GM18499 (cell line): Measurements from ENCODE around the gene HYOU1.
"Not testable (repeated sequence)": the region's sequence is repeated elsewhere in the genome, so short reads cannot be mapped to it uniquely, and the experiment has no call there.

Experiments
- ATAC-seq: cut with Tn5 transposase; IDR thresholded peaks from one replicate; pipeline ENCODE4 v1.9.1; 2021; ENCODE audit warnings: moderate number of reproducible peaks; ENCODE audit not compliant: insufficient read depth, unreplicated experiment

Gene HYOU1

DNA sequence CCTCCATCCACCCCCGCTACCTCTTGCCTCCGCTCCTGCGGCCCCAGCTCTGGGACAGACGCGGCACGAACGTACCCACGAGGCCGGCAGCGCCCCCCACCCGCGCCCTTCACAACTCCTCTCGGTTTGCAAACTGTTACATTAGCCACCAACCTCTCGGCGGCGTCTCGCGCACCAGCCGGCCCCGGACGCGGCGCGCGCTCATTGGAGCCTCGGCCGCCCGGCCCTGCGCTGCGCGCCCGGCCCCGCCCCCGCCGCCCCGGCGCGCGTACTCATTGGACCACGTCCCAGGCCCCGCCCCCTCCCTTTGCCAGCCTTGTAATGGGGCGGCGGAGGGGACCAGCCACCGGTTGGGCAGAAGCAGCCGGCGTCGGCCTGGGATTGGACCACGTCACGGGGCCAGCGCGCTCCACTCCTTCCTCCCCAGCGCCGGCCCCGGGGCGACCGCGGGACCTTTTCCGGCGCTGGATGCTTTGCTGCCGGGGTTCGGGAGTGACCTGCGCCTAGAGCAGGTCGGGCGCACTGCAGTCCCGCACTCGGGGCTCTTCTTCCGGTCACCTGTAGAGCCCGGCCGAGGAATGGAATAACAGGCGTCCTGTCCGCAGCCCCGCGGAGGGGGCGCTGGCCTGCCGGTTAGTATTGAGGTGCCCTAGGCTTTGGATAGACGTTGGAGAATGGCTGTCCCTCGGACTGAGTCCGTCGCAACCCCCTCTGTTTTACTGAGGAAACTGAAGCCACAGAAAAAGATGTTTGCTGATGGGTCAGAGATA, at the start of gene HYOU1:
TSS of gene HYOU1 (minus strand) at position 206 of the 770 bp plus-strand sequence. CDS start 1,045 bp downstream, outside the sequence.
- peak; percentile 47 for ATAC-seq

GRCh38 chr11:119103793-119104192, 46.8 kb upstream of the HYOU1 start:
- ATAC-seq = no peak

DNA sequence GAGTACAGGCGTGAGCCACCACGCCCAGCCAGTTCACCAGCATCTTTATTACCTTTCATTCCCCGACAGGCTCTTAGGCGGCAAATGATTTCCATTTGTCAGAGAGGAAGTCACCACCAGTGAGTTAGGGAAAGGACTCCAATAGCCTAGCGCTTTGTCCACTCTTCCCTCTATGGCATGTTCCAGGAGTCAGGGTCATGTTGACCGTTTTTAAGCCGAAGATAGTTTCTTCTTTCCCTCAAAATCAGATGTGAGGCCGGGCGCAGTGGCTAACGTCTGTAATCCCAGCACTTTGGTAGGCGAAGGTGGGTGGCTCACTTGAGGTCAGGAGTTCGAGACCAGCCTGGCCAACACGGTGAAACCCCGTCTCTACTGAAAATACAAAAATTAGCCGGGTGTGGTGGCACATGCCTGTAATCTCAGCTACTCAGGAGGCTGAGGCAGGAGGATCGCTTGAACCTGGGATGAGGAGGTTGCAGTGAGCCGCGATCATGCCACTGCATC, 46.2 kb upstream of the HYOU1 start:
- ATAC-seq = not testable (repeated sequence)

DNA sequence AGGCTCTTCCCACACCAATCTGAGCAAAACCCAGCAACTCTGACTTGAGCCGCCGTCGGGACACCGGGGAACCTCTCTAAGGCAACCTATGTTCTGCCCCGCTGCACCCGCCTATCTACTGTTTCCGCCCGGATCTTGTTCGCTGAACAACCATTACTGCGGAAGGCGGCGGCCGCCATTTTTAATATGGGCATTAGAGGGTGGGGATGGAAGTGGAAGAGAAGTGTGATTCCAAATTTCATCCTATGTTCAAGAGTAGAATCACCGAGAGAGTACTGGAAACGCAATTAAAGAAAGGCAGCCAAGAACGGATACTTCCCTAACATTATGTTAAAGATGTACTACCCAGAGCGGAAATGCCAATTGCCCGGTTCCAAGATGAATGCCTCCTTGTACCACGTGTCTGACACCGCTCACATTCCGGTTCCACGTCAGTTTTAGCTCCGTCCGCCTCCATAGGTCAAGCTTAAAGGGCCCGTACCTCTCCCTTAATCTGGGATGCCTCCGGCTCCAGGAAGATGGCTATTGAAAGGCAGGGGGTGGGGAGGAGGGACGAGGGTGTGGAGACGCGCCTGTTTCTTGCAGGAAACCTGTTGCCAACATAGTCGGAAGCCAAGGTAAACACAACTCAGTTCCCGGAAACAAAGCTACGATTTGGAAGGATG, 44.9 kb upstream of the HYOU1 start, which contains the start of gene DPAGT1:
TSS of gene DPAGT1 (minus strand) at position 95 of the 665 bp plus-strand sequence. CDS start 198 bp downstream, outside the sequence.
- ATAC-seq = no peak

GRCh38 chr11:119100994-119101758, 44.2 kb upstream of the HYOU1 start:
- ATAC-seq = no peak

DNA sequence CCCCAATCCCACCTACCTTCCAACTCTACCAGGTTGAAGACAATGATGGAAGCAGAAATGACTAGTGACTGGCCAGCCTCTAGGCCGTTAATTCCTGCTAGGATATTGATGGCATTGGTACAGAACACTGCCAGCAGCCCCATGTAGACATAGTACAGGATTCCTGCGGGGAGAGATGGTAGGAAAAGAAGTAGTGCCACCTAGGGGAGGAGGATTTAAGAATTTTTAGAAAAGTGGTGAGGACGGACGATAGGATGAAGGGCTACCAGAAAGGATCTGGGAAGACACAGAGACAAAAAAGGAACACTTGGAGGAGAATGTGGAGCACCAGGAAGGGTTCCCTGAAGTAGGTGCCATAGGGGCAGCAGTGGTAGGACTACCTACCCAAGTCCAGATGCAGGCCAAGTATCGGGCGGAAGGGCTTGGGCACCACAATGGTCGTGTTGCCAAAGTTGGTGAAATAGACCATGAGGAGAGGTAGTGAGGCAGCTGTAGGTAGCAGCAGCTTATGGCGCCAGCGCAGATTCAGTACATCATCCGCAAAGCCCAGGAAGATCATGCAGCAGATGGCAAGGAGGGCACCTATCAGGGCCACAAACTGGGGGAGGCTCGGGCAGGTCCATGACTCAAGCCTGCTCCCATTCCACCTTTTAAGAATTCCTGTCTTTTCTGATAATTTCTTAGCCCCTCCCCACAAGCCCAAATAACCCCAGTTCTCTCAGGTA, 43.4 kb upstream of the HYOU1 start:
- no peak for ATAC-seq

- ATAC-seq = no peak
Observed at GRCh38 chr11:119099711-119100110, 42.7 kb upstream of the HYOU1 start.

DNA sequence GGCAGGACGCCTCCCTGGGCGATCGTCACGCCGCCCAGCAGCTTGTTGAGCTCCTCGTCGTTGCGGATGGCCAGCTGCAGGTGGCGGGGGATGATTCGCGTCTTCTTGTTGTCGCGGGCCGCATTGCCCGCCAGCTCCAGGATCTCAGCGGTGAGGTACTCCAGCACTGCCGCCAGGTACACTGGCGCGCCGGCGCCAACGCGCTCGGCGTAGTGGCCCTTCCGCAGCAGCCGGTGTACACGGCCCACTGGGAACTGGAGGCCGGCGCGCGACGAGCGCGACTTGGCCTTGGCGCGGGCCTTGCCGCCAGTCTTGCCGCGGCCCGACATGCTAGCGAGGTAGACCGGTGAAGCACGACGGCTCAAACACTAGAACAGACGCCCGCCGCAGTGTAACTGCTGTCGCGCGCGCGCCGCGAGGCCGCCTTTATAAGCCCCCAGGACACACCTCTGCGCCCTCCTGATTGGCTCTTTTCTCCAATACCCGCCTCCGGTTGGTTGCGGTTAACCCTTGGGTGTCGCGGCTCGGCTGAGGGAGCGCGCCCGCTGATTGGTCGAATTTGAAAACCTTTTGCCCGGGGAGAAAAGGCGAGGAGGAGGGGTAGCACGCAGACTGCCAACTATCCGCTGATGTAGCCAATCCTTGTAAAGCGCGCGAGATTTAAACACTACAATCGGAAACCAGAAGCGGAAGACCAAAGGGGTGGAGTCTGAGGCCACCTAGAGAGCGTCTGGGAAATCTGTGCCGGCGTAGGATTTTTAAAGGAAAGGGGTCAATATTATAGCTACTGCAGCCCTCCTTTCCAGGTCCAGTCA, 38.3 kb upstream of the HYOU1 start:
- ATAC-seq = peak; percentile 69

DNA sequence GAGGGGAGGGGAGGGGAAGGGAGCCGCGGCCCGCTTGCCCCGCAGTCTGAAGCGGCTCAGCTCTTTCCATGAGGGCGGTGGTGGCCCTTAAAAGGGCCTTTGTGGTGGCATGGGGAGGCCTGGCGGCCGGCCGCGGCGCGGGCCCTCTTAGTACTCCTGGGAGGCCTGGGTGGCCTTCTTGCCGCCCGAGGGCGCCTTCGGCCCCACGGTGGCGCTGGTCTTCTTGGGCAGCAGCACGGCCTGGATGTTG, 37.7 kb upstream of the HYOU1 start:
- no peak for ATAC-seq

DNA sequence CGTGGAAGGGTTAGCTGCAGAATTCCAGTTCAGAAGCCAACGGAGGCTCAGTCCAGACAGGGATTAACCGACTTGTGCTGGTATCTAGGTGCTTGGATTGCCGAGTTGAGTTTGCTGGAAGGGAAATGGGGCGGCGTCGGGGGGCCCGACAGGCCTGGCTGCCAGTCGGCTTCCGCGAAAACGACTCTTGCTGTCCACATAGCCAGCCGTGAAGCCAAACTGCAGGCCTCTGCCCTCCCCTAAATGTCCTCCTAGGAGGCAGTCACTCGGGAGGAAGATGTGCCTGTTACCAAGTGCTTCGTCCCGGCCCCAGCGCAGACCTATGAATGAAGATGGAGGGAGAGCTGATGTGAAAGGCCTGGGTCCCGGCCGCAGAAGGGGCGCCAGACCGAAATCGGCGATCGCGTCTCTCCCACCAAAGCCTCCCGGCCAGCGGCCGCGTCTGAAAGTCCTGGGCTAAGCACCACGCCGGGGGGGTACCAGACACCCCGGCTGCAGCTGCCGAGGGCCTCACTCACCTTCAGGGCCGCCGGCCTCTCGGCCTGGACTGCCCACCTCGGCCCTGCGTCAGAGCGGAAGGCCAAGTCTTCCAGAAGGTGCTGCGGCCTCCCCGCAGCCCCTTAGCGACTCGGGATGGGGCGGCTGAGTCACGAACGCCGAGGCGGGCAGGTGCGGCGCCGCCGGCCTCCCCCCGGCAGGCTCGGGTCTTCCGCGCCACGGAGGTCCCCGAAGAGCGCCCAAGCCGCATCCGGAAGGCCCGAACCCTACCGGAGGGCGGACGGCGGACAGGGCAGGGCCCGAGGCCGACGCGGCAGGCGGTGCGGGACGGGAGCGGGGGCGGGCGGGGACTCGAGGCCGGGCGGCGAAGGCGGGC, 37.2 kb upstream of the HYOU1 start:
- no peak for ATAC-seq

- ATAC-seq = no peak
Observed at GRCh38 chr11:119092880-119093842, 36.2 kb upstream of the HYOU1 start.

- ATAC-seq = no peak
Observed at GRCh38 chr11:119091966-119092879, 35.2 kb upstream of the HYOU1 start.

DNA sequence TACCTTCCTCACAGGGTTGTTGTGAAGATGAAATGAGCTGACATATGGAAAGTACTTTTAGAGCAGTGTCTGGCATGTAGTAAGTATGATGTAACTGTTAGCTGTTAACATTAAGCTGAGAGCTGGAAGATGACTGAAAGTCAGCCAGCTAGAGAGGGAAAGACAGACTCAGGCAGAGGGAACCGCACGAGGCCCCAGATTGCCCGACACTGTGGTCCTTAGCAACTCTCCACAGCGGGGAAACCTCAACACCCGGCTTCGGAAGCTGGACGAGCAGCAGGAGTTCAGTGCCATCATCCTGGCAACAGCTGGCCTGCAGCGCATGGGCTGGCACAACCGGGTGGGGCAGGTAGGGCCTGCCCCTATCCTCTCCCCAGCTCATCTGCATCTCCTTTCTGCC, 34.2 kb upstream of the HYOU1 start:
- no peak for ATAC-seq

DNA sequence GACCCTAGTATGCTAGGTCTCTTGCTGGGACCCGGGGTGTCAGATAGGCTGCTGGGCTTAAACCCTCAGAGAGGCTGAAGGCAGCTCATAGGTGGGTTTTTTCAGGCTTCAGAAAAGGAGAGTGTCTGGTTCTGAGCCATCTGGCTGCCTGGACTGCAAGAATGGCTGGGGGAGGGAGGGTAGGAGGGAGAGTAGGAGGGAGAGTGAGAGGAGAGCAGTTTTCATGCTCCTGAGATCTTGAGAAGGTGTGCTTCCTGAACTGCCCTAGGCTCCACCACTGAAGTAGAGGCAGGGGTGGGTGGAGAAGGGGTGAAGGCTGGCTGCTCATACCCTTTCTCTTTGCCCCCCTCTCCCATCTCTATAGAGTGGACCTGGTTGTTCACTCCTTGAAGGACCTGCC, 32.3 kb upstream of the HYOU1 start:
- ATAC-seq = no peak

GRCh38 chr11:119088406-119088805, 31.4 kb upstream of the HYOU1 start:
- no peak for ATAC-seq

GRCh38 chr11:119087747-119088241, 30.8 kb upstream of the HYOU1 start:
- ATAC-seq = no peak
